ENCODE results near the gene DLGAP4.

DLGAP4 gene

DNA sequence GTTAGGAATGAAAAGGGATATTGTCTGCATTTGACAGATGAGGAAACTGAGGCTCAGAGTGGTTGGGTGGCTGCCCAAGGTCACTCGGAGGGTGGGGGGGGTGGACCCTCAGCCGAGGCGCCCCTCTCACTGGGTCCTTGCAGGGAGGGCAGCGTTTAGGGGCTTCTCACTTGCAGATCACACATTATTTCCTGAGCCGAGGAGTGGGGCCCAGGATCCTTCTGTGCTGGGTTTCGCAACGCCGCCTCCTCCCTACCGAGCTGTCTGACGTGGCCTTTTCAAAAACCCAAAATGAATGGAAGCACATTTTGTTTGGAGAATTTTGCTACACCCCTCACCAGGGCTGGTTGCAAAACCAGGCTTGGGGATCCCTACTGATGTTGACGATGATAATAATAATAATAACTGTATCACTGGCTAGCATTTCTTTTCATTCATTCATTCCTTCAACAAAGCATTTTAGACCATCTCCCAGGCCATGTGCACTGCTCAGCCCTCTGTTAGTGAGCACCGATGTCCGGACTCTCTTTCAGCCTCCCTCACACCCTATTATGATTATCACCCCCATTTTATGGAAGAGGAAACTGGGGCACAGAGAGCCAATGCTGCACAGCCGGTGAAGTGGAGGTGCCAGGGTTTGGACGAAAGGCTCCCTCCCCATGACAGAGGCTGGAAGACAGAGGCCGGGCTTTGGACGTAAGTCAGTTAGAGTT lies 5.2 kb downstream of the DLGAP4 start:
- TF ChIP-seq FOXK2 (IDR thresholded peaks at IDR 0.05): no peak
- no peak for TF ChIP-seq ARNT (IDR thresholded peaks at IDR 0.05)
- POLR2A ChIA-PET: no interaction called here
- DNase-seq (ENCODE audit: extremely low spot score): peak; percentile 4
- CTCF ChIA-PET: interaction anchor here (0.6 kb wide), 1 partner anchor 312 kb away, joined by 7 read pairs; no protein-coding TSS in a partner anchor

DNA sequence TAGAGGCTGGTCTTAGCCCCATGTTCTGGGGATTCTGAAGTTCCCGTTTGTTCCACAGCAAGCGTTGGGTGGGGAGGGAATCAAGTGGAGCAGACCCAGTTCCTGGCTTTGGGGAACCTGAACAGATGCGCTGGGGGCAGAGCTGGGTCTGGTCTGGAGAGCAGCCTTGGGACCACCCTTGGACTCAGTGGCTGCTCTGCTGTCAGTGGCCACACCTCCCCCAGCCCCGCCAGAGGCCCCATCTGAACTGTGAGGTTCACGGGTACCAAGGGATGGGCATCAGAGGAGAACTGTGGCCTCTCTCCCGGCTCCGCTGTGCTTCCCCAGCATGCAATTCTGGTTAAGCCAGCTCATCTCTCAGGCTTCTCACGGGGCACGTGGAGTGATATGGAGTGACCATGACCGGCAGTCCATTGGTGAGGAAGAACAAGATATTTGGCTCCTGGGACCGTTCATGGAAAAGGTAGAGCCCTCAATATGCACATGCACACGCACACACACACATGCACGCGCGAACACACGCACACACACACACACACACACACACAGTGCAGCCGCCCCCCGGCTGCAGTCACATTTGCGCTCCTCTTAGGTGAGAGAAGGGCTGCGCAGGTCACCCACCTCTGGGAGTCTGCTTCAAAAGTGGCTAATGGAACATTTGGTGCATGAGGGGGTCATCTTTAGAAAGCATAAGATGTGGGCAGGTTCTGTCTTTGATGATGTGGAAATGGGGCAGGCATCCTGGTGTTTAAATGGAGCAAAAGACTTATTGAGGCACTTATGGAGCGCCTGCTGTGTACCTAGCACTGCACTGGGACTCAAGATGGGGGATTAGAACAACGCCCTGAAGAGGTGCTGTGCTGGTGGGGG lies 6.0 kb downstream of the DLGAP4 start:
- TF ChIP-seq ZNF384 (IDR thresholded peaks at IDR 0.05) (no peak), FOXK2 (IDR thresholded peaks at IDR 0.05) (no peak), TARDBP (IDR thresholded peaks at IDR 0.05) (no peak), NFRKB (IDR thresholded peaks at IDR 0.05) (no peak), L3MBTL2 (conservative IDR thresholded peaks at IDR 0.05) (no peak), CTBP1 (IDR thresholded peaks at IDR 0.05; ENCODE audit: borderline replicate concordance) (no peak)
- CTCF ChIA-PET: interaction anchor here (0.6 kb wide), 1 partner anchor 313 kb away, joined by 7 read pairs; no protein-coding TSS in a partner anchor
- no peak for DNase-seq (ENCODE audit: extremely low spot score)
- POLR2A ChIA-PET: no interaction called here

DNA sequence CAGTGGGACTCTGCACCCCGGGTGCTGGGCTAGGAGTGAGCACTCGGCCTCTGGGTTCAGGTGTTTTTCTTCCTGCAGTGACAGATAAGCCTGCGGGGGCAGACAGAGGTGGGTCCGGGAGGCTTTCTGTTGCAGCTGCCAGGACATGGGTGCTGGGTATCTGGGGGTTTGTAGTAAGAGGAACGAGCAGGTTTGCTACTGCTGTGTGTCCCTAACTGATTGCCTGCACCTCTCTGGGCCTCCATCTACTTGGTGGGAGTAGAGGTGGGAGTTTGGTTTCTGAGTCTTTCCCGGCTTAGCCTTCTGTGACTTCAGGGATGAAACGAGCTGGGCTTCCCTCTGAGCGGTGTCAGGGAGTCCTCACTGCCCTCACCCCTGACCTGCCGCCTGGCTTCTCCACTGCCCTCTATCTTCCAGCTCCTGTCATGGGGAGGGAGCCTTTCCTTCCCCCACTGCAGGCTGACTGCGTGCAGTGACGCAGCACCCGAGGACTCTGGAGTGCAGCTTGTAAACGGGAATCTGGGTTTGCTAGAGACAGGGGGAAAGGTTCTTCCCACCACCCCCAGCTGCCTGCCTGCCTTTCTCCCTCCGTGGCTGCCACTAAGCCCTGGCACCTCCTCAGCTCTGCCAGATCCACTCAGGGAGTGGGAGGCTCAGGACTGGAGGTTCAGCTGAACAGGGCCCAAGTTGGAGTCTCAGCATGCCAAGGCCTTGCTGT lies 6.7 kb downstream of the DLGAP4 start:
- ChIA-PET CTCF (no interaction called here), POLR2A (no interaction called here)
- TF ChIP-seq ZNF384 (IDR thresholded peaks at IDR 0.05): no peak
- no peak for TF ChIP-seq SUZ12 (IDR thresholded peaks at IDR 0.05)
- no peak for TF ChIP-seq TARDBP (IDR thresholded peaks at IDR 0.05)
- no peak for TF ChIP-seq CTBP1 (IDR thresholded peaks at IDR 0.05; ENCODE audit: borderline replicate concordance)
- TF ChIP-seq, protein P1, sequence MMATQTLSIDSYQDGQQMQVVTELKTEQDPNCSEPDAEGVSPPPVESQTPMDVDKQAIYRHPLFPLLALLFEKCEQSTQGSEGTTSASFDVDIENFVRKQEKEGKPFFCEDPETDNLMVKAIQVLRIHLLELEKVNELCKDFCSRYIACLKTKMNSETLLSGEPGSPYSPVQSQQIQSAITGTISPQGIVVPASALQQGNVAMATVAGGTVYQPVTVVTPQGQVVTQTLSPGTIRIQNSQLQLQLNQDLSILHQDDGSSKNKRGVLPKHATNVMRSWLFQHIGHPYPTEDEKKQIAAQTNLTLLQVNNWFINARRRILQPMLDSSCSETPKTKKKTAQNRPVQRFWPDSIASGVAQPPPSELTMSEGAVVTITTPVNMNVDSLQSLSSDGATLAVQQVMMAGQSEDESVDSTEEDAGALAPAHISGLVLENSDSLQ (IDR thresholded peaks at IDR 0.05): no peak
- TF ChIP-seq LEF1 (IDR thresholded peaks at IDR 0.05; ENCODE audit: borderline replicate concordance): no peak
- TF ChIP-seq NFRKB (IDR thresholded peaks at IDR 0.05): no peak
- TF ChIP-seq ARNT (IDR thresholded peaks at IDR 0.05): no peak
- TF ChIP-seq ELF4 (IDR thresholded peaks at IDR 0.05): no peak
- no peak for TF ChIP-seq BHLHE40 (IDR thresholded peaks at IDR 0.05; ENCODE audit: borderline replicate concordance)
- no peak for TF ChIP-seq FOXM1 (IDR thresholded peaks at IDR 0.05; ENCODE audit: borderline replicate concordance)
- no peak for TF ChIP-seq FOXK2 (IDR thresholded peaks at IDR 0.05)
- no peak for TF ChIP-seq FOXA1 (IDR thresholded peaks at IDR 0.05)
- no peak for TF ChIP-seq SP1 (IDR thresholded peaks at IDR 0.05)
- no peak for TF ChIP-seq L3MBTL2 (conservative IDR thresholded peaks at IDR 0.05)
- TF ChIP-seq HDGF (IDR thresholded peaks at IDR 0.05; ENCODE audit: borderline replicate concordance): no peak
- DNase-seq (ENCODE audit: extremely low spot score): no peak

DNA sequence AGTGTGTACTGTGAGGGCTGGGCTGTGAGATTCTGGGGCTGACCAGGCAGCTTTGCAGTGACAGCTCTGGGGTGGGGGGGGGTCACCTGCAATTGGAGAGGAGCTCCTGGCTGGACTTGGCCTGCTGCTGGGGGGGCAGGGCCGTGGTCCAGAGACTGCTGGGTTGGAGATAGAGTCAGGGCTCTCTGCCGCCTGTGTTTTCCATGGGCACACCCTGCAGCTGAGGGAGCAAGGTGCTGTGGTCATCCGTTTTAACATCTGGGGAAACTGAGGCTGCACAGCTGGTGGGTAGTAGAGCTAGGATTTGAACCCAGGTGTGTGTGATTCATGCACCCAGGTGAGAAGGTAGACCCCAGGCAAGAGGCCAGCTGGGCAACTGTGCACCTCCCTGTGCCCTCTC lies 7.3 kb downstream of the DLGAP4 start:
- DNase-seq (ENCODE audit: extremely low spot score): no peak
- CTCF ChIA-PET: no interaction called here
- POLR2A ChIA-PET: no interaction called here
- no peak for TF ChIP-seq BHLHE40 (IDR thresholded peaks at IDR 0.05; ENCODE audit: borderline replicate concordance)
- TF ChIP-seq ARNT (IDR thresholded peaks at IDR 0.05): no peak

DNA sequence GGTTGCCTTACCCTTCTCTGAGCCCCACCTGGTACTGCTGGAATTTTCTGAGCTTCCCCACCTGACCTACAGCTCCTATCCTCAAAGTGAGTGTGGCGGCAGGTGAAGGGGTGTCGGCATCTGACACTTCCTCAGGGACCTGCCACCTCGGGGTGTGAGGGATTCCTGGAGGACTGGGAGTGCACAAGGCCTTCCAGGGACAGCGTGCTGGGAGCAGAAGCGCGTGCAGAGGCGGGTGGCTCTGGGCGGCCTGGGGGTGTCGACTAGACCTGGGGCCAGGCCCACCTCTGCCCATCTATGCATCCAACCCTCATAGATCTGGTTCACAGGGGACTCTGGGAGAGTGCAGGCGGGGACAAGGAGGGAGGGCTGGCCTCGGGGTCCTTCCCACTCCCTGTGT lies 7.8 kb downstream of the DLGAP4 start:
- TF ChIP-seq FOXK2 (IDR thresholded peaks at IDR 0.05) (no peak), HDGF (IDR thresholded peaks at IDR 0.05; ENCODE audit: borderline replicate concordance) (no peak), FOXA1 (IDR thresholded peaks at IDR 0.05) (no peak), SP1 (IDR thresholded peaks at IDR 0.05) (no peak), TARDBP (IDR thresholded peaks at IDR 0.05) (no peak), FOXM1 (IDR thresholded peaks at IDR 0.05; ENCODE audit: borderline replicate concordance) (no peak), CTBP1 (IDR thresholded peaks at IDR 0.05; ENCODE audit: borderline replicate concordance) (no peak), ARNT (IDR thresholded peaks at IDR 0.05) (no peak), L3MBTL2 (conservative IDR thresholded peaks at IDR 0.05) (no peak), ELF4 (IDR thresholded peaks at IDR 0.05) (no peak), NFRKB (IDR thresholded peaks at IDR 0.05) (no peak), LEF1 (IDR thresholded peaks at IDR 0.05; ENCODE audit: borderline replicate concordance) (no peak), SUZ12 (IDR thresholded peaks at IDR 0.05) (no peak), BHLHE40 (IDR thresholded peaks at IDR 0.05; ENCODE audit: borderline replicate concordance) (no peak)
- TF ChIP-seq, protein P1 (IDR thresholded peaks at IDR 0.05): no peak
- CTCF ChIA-PET: no interaction called here
- no peak for DNase-seq (ENCODE audit: extremely low spot score)
- POLR2A ChIA-PET: no interaction called here

DNA sequence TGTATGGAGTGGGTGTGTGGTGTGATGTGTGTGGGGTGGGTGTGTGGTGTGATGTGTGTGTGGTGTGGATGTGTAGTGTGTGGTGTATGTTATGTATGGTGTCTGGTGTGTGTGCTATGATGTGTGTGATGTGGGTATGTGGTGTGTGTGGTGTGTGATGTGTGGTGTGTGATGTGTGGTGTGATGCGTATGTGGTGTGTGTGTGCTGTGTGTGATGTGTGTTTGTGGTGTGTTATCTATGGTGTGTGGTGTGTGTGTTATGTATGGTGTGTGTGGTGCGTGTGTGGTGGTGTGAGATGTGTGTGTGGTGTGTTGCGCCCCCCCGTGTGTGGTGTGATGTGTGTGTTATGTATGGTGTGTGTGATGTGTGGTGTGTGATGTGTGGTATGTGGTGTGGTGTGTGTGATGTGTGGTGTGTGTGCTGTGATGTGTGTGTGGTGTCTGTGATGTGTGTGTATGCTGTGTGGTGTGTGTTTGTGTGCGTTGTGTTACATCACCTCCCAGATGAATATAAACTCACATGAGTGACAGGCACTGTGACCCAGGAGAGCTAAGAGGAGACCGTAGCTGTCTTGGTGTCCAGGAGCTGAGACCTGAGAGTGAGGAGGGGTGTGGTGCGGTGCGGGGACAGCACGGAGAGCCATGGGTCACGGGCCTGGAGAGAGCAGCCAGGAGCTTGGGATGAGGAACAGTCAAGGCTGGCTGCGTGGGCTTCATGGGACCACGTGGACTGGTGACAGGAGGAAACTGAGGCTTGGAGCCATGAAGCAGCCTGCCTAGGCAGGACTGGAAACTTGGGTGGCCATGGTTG lies 8.8 kb downstream of the DLGAP4 start:
- CTCF ChIA-PET: no interaction called here
- POLR2A ChIA-PET: no interaction called here
- no peak for DNase-seq (ENCODE audit: extremely low spot score)
- no peak for TF ChIP-seq LEF1 (IDR thresholded peaks at IDR 0.05; ENCODE audit: borderline replicate concordance)
- TF ChIP-seq SP1 (IDR thresholded peaks at IDR 0.05): no peak
- no peak for TF ChIP-seq FOXK2 (IDR thresholded peaks at IDR 0.05)
- TF ChIP-seq, protein P1 (IDR thresholded peaks at IDR 0.05): peak; percentile 89
- no peak for TF ChIP-seq FOXM1 (IDR thresholded peaks at IDR 0.05; ENCODE audit: borderline replicate concordance)
